ENCODE measurements around the gene LIFR.

Gene LIFR

DNA sequence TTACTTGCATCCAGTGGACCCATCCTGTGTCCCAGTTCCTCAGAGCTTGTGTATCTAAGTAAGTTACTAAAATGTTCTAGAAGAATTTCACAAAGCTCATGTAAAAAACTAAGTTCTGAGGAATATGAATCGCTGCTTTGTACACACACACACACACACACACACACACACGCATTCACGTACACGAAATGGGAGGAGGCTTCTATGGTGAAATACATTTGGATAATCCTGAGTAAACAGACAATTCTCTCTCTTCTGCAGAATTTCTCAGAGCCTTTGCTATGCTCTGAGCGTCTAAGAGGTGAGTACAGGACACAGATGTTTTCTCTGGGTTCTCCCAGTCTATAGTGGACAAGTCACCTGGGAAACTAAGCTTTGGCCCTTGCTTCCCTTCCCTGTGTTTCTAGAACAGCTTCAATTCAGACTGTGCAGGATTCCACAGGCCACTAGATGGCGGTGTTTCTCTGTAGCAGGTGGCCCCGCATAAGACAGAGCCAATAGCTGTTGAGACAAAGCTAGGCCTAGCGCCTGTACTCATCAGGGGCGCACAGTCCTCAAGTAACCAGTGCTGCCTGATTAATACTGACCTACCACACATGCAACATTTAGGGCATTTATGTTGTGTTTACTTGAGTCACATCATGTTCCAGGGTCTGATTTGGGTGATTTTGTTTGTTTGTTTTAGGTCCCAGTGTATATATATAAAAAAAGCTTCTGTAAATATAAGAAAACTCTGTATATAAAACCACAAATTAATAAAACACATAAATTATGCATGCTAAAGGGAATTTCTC is 114.8 kb downstream of the LIFR start (continued):
- TF ChIP-seq, protein P1, sequence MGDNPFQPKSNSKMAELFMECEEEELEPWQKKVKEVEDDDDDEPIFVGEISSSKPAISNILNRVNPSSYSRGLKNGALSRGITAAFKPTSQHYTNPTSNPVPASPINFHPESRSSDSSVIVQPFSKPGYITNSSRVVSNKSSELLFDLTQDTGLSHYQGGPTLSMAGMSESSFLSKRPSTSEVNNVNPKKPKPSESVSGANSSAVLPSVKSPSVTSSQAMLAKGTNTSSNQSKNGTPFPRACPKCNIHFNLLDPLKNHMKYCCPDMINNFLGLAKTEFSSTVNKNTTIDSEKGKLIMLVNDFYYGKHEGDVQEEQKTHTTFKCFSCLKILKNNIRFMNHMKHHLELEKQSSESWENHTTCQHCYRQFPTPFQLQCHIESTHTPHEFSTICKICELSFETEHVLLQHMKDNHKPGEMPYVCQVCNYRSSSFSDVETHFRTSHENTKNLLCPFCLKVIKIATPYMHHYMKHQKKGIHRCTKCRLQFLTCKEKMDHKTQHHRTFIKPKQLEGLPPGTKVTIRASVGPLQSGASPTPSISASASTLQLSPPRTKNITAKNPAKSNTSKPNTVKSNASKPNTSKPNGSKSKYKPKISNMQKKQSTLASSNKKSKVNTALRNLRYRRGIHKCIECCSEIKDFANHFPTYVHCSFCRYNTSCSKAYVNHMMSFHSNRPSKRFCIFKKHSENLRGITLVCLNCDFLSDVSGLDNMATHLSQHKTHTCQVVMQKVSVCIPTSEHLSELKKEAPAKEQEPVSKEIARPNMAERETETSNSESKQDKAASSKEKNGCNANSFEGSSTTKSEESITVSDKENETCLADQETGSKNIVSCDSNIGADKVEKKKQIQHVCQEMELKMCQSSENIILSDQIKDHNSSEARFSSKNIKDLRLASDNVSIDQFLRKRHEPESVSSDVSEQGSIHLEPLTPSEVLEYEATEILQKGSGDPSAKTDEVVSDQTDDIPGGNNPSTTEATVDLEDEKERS (tag by site-specific recombination; IDR thresholded peaks at IDR 0.05), result no peak
- TF ChIP-seq ZNF837 (tag by site-specific recombination; IDR thresholded peaks at IDR 0.05), result no peak
- TF ChIP-seq ZNF221 (tag by site-specific recombination; IDR thresholded peaks at IDR 0.05; ENCODE audit: borderline replicate concordance), result no peak
- no peak for TF ChIP-seq HOXC10 (CRISPR knock-in tag; IDR thresholded peaks at IDR 0.05)
- no peak for TF ChIP-seq ZNF24 (tag by site-specific recombination; IDR thresholded peaks at IDR 0.05)
- no peak for TF ChIP-seq ZNF274 (IDR thresholded peaks at IDR 0.05; ENCODE audit: low read length)
- TF ChIP-seq ZNF274 (tag by site-specific recombination; IDR thresholded peaks at IDR 0.05; ENCODE audit: borderline replicate concordance), result no peak
- no peak for TF ChIP-seq SALL2 (tag by site-specific recombination; IDR thresholded peaks at IDR 0.05; ENCODE audit: borderline replicate concordance)
- TF ChIP-seq ZNF10 (tag by site-specific recombination; IDR thresholded peaks at IDR 0.05), result peak; percentile 100
- no peak for TF ChIP-seq ZNF391 (tag by site-specific recombination; IDR thresholded peaks at IDR 0.05; ENCODE audit: borderline replicate concordance, low read depth)
- TF ChIP-seq WT1 (tag by site-specific recombination; IDR thresholded peaks at IDR 0.05), result no peak
- no peak for TF ChIP-seq ZNF423 (tag by site-specific recombination; IDR thresholded peaks at IDR 0.05)
- TF ChIP-seq ZNF785 (tag by site-specific recombination; IDR thresholded peaks at IDR 0.05), result no peak
- TF ChIP-seq, protein P2, sequence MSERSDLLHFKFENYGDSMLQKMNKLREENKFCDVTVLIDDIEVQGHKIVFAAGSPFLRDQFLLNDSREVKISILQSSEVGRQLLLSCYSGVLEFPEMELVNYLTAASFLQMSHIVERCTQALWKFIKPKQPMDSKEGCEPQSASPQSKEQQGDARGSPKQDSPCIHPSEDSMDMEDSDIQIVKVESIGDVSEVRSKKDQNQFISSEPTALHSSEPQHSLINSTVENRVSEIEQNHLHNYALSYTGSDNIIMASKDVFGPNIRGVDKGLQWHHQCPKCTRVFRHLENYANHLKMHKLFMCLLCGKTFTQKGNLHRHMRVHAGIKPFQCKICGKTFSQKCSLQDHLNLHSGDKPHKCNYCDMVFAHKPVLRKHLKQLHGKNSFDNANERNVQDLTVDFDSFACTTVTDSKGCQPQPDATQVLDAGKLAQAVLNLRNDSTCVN (tag by site-specific recombination; optimal IDR thresholded peaks at IDR 0.05), result peak; percentile 17
- no peak for TF ChIP-seq GFI1B (tag by site-specific recombination; IDR thresholded peaks at IDR 0.05)
- no peak for TF ChIP-seq YY1 (tag by site-specific recombination; IDR thresholded peaks at IDR 0.05)
- TF ChIP-seq SCRT2 (tag by site-specific recombination; IDR thresholded peaks at IDR 0.05), result no peak
- TF ChIP-seq, protein P3, sequence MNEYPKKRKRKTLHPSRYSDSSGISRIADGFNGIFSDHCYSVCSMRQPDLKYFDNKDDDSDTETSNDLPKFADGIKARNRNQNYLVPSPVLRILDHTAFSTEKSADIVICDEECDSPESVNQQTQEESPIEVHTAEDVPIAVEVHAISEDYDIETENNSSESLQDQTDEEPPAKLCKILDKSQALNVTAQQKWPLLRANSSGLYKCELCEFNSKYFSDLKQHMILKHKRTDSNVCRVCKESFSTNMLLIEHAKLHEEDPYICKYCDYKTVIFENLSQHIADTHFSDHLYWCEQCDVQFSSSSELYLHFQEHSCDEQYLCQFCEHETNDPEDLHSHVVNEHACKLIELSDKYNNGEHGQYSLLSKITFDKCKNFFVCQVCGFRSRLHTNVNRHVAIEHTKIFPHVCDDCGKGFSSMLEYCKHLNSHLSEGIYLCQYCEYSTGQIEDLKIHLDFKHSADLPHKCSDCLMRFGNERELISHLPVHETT (tag by site-specific recombination; IDR thresholded peaks at IDR 0.05), result no peak
- TF ChIP-seq, protein P4, sequence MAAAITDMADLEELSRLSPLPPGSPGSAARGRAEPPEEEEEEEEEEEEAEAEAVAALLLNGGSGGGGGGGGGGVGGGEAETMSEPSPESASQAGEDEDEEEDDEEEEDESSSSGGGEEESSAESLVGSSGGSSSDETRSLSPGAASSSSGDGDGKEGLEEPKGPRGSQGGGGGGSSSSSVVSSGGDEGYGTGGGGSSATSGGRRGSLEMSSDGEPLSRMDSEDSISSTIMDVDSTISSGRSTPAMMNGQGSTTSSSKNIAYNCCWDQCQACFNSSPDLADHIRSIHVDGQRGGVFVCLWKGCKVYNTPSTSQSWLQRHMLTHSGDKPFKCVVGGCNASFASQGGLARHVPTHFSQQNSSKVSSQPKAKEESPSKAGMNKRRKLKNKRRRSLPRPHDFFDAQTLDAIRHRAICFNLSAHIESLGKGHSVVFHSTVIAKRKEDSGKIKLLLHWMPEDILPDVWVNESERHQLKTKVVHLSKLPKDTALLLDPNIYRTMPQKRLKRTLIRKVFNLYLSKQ (tag by site-specific recombination; IDR thresholded peaks at IDR 0.05; ENCODE audit: borderline replicate concordance), result no peak
- TF ChIP-seq KLF8 (tag by site-specific recombination; IDR thresholded peaks at IDR 0.05), result no peak
- no peak for TF ChIP-seq ZNF513 (tag by site-specific recombination; IDR thresholded peaks at IDR 0.05)
- TF ChIP-seq ZNF416 (tag by site-specific recombination; IDR thresholded peaks at IDR 0.05), result no peak
- no peak for TF ChIP-seq ZNF223 (tag by site-specific recombination; IDR thresholded peaks at IDR 0.05)
- no peak for TF ChIP-seq ATF2 (tag by site-specific recombination; IDR thresholded peaks at IDR 0.05; ENCODE audit: low read depth)
- no peak for TF ChIP-seq PRDM10 (tag by site-specific recombination; IDR thresholded peaks at IDR 0.05)
- no peak for TF ChIP-seq ZNF701 (tag by site-specific recombination; IDR thresholded peaks at IDR 0.05)
